CD4-positive, alpha-beta T cell treated with Interleukin-6 for 4 hours (primary cell): ENCODE results near the gene SORCS2.

Source experiments
- DNase-seq: peaks from one replicate; pipeline ENCODE4 v3.0.0-alpha.2; 2020; ENCODE audit warnings: mixed read lengths

Gene SORCS2

GRCh38 chr4:7778510-7779431, 586.4 kb downstream of the SORCS2 start:
- no peak for DNase-seq

GRCh38 chr4:7779432-7779768, 587.1 kb downstream of the SORCS2 start:
- DNase-seq, result no peak

GRCh38 chr4:7780751-7781348, 588.5 kb downstream of the SORCS2 start:
- no peak for DNase-seq

GRCh38 chr4:7781366-7781765, 589.0 kb downstream of the SORCS2 start:
- no peak for DNase-seq

- DNase-seq, result no peak
These were observed 589.7 kb downstream of the SORCS2 start for GRCh38 chr4:7781993-7782392.

GRCh38 chr4:7782783-7783182, 590.4 kb downstream of the SORCS2 start:
- DNase-seq, result no peak

- DNase-seq, result no peak
These were observed 591.2 kb downstream of the SORCS2 start for GRCh38 chr4:7783541-7783940.

GRCh38 chr4:7784131-7784870, 592.0 kb downstream of the SORCS2 start:
- DNase-seq, result no peak

- peak; percentile 22 for DNase-seq
These were observed 592.7 kb downstream of the SORCS2 start for GRCh38 chr4:7785017-7785416.

- DNase-seq, result no peak
These were observed 593.7 kb downstream of the SORCS2 start for GRCh38 chr4:7786040-7786439.

- DNase-seq, result no peak
These were observed 594.2 kb downstream of the SORCS2 start for GRCh38 chr4:7786517-7786916.

GRCh38 chr4:7787067-7787466, 594.7 kb downstream of the SORCS2 start:
- no peak for DNase-seq

- no peak for DNase-seq
These were observed 595.4 kb downstream of the SORCS2 start for GRCh38 chr4:7787681-7788141.

GRCh38 chr4:7788193-7788592, 595.9 kb downstream of the SORCS2 start:
- no peak for DNase-seq

GRCh38 chr4:7788694-7789425, 596.5 kb downstream of the SORCS2 start:
- no peak for DNase-seq

- no peak for DNase-seq
These were observed 597.7 kb downstream of the SORCS2 start for GRCh38 chr4:7790023-7790422.

- DNase-seq, result no peak
These were observed 598.7 kb downstream of the SORCS2 start for GRCh38 chr4:7790999-7791398.
